Measurements from ENCODE around the gene CPN2.
A peak's percentile ranks its signal among the peaks of the same experiment; 100 is the strongest.

The CPN2 gene

DNA sequence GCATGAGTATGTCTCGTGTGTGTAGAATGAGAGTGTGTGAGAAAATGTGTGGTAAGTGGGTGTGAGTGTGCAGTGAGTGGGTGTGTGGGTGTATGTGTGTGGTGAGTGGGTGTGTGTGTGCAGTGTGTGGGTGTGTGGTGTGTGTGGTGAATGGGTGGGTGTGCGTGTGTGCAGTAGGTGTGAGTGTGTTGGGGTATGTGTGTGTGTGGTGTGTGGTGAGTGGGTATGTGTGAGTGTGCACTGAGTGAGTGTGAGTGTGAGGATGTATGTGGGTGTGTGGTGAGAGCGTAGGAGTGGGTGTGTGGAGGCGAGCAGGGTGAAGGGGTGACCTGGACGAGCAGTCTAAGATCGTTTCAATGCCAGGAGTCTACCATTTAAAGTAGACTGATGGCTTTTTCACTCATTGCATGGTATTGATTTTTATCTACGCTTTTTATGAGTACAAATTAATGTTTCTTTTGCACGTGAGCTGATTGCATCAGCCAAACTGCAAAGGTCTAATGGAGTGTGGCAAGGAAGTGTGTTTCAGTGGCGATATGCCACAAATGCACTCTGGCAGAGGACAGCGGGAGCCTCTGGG, 1.6 kb upstream of the CPN2 start:
- DNase-seq (ENCODE audit: low read depth in 2 of 2) = no peak

GRCh38 chr3:194351952-194352536, 916 bp upstream of the CPN2 start:
- DNase-seq (ENCODE audit: low read depth in 2 of 2) = no peak

- DNase-seq (ENCODE audit: low read depth in 2 of 2) = no peak
Observed at GRCh38 chr3:194350726-194351071, 429 bp downstream of the CPN2 start.

GRCh38 chr3:194348354-194348753, 2.8 kb downstream of the CPN2 start:
- no peak for DNase-seq (ENCODE audit: low read depth in 2 of 2)

DNA sequence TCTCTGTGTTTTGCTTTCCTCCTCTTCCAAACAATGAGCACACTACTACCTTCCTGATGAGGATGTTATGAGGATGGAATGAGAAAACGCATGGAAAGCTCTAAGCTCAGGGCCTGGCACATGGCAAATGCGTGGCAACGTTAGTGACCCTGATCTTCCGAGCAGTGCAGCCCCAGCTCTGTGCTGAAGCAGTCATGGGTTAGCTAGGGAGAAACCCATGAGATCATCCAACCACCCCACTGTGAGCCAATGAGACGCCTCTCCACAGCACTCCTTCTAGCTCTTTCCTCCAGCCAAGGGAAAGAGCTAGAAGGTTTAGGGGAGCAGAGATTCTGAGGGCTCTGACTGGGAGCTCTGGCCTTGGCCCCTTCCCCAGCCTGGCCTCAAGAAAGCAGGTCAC, 4.5 kb downstream of the CPN2 start:
- no peak for DNase-seq (ENCODE audit: low read depth in 2 of 2)

- DNase-seq (ENCODE audit: low read depth in 2 of 2) = no peak
Observed at GRCh38 chr3:194346035-194346434, 5.1 kb downstream of the CPN2 start.

DNA sequence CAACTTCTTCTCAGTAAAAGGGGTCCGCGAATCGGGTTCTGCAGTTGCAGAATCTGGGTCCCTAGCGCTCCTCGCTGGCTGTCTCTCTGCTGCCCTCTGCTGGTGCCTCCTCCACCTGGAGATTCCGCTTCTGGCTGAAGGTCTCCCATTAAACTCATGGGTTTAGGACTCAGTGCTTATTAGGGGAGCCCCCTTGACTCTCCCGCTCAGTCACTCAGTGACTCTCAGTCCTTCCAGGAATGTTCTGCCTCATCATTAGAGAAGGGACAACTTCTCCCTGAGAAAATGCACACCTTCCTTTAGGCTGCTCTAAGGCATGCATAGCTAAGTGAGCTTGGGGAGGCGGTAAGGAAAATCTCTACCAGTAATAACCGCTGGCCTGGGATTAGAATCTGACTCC, 7.1 kb downstream of the CPN2 start:
- peak; percentile 65 to 67 for DNase-seq (ENCODE audit: low read depth in 2 of 2)

- DNase-seq (ENCODE audit: low read depth in 2 of 2) = no peak
Observed at GRCh38 chr3:194343561-194343893, 7.6 kb downstream of the CPN2 start.

- no peak for DNase-seq (ENCODE audit: low read depth in 2 of 2)
Observed at GRCh38 chr3:194342861-194343560, 8.1 kb downstream of the CPN2 start.

- no peak for DNase-seq (ENCODE audit: low read depth in 2 of 2)
Observed at GRCh38 chr3:194340757-194341400, 10.2 kb downstream of the CPN2 start.

GRCh38 chr3:194339840-194340239, 11.3 kb downstream of the CPN2 start:
- no peak for DNase-seq (ENCODE audit: low read depth in 2 of 2)

DNA sequence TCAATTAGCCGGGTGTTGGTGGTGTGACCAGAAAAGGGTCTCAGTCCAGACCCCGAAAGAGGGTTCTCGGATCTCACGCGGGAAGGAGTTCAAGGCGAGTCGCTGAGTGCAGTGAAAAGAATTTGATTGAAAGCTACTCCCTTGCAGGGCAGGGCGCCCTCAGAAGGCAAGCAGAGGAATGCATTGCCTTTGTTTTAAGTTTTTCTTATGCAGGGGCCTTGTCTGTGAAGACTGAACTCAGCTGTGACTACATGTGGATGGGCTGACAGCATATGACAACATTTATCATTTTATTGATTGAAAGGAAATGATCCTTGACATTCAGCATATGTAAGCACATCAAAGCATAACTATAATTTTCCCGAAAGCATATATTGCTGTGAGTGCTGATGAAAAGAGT, 11.8 kb downstream of the CPN2 start:
- DNase-seq (ENCODE audit: low read depth in 2 of 2) = no peak

DNA sequence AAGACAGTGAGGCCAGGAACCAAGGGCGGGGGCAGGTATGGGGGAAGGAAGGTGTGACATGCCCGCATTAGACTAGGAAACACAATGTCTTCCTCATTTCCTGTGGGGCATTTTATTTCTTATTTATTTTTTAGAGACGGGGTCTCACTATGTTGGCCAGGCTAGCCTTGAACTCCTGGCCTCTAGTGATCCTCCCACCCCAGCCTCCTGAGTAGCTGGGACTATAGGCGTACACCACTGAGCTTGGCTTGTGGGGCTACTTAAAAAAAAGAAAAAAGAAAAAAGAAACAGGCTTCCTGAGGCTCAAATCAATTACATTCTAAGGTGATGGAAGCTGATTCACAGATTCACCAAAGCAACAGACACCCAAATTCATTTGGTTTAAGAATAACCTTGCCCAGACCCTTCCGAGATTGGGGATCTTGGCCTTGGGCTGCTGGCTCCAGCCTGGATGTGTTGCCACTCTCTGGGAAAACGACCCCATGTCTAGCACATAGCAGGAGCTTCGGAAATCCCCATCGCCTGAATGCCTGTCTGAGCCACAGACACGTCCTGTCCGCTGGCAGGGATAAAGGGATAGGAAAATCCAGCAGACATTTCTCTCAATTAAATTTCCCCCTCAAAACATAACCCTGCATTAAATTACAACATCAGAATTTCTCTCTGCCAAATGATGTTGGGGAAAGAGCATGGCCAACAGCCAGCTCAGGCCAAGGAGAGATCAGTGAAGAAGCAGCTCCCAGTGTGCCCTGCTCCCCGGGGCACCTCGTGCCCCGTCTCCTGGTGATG, 13.0 kb downstream of the CPN2 start:
- DNase-seq (ENCODE audit: low read depth in 2 of 2) = no peak

DNA sequence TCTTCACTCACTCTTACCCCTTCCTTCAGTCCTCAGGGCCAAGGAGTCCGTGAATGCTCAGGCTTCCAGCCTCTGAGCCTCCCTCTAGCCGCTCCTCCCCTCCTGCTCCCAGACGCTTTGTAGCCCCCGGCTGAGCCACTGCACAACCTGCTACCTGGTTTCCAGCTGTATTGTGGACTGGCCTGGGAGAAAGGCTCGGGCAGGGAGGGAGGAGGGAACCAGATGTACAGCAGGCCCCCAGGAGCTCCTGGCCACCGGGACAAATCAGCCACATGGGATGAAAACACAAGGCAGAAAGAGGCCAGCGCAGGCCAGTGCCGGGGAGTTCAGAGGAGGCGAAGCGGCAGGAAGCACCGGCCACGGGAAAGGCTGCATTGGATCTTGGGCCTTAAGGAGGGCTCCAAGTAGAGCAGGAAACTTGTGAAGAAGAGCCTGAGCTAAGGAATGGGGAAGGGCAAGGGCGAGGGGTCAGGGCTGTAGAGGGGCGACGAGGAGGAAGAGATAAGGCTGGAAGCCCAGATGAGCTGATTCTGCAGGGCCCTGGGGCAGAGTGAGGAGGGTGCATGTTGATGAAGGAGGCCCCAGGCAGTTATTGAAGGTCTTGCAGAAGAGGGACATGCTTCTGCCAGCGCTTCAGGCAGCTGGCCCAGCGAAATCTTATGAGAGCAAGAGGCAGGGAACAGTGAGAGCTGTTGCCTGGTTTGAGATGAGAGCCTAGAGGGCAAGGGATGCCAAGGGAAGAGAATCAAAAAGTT, 14.3 kb downstream of the CPN2 start:
- no peak for DNase-seq (ENCODE audit: low read depth in 2 of 2)

GRCh38 chr3:194333981-194334320, 17.2 kb downstream of the CPN2 start:
- DNase-seq (ENCODE audit: low read depth in 2 of 2) = no peak

DNA sequence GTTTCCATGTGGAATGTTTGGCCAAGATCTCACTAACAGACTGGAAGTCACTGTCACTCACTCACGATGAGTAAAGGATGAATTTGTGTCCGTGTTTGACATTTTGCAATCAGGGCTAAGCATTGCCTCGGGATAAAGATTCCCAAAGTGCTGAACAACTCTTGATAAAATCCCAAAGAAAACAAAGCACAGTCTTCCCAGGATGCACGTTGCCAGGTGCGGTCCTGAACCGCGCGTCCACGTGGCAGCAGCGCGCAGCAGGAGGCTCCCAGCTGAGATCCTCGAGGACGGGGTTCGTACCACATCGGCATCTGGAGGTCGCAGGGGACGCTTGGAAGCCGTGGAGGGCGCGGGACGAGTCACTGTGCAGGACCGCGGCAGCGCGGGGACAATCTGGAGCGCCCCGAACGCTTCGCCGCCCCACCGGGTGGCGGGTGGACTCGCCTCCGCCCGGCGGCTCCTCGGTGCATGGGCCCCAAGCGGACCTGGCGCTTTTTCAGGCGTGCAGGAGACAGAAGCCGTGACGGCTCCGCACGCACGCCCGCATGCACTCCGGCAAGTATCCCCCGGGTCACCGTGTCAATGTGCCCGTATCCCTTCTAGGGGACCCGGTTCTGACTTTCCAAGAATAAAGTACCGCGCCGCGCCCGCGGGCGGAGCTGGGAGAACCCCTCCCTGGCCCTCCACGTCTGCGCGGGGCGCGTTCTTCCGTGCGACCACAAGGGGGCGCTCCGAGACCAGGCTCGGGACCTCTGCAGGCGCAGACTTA, 17.7 kb downstream of the CPN2 start:
- DNase-seq (ENCODE audit: low read depth in 2 of 2) = peak; percentile 87

DNA sequence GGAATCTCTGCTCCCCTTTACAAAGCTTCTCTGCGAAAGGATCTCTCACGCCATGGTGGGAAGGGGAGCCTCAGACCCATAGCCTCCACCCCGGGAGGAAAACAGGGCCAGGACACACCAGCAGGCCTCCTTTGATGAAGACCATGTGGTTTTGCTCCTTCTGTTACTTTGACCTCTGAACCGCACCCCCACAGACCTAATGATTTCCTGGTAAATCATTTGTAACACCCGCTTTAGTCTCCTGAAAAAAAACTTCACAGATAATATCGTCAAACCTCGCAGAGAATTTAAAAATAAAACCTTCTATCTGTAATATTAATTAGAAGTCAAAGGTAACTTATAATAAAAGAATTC, 18.3 kb downstream of the CPN2 start:
- no peak for DNase-seq (ENCODE audit: low read depth in 2 of 2)

GRCh38 chr3:194330579-194330978, 20.5 kb downstream of the CPN2 start:
- DNase-seq (ENCODE audit: low read depth in 2 of 2) = no peak

DNA sequence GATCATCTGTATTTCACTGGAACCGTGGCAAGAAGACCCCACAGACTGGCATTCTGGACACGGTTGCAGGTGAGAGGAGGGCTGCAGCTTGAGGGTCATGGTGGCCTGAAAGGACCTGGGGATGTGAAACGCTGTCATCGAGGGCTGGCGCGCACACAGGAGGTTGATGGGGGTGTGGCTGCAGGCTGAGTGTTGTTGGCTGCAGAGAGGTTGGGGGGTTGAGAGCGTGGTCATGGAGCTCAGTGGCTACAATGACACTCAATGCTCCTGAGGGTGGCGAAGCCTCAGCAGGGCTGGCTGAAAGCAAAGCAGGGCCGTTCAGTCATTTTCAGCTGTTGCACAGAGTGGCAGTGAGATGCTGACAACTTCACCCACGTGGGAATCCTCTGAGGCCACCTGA, 21.0 kb downstream of the CPN2 start:
- no peak for DNase-seq (ENCODE audit: low read depth in 2 of 2)

- DNase-seq (ENCODE audit: low read depth in 2 of 2) = no peak
Observed at GRCh38 chr3:194329583-194329965, 21.6 kb downstream of the CPN2 start.

- DNase-seq (ENCODE audit: low read depth in 2 of 2) = no peak
Observed at GRCh38 chr3:194328942-194329582, 22.1 kb downstream of the CPN2 start.

All from activated CD4-positive, alpha-beta T cell treated with anti-CD3 and anti-CD28 coated beads for 24 hours (primary cell).